ENCODE results near the gene RAB27B. TPM values are rescaled to one million over a fixed set of nuclear protein-coding genes. Genes with fewer than 3 reads are reported as not detected.
A peak's percentile ranks its signal among the peaks of the same experiment; 100 is the strongest.

RAB27B gene
- total RNA-seq, 2 donors from 2014 or later = 0.66 to 10.1 TPM

- WGBS, 2 donors = 56 to 61% methylated on average over 1 of the region's 1 CpG
- Histone ChIP-seq H3K27me3 (no peaks in the 10 kb centered on the region), H3K36me3 (replicated peaks in 1 of 2; ENCODE audit: insufficient read depth in 1 of 2, low read depth in 2 of 2) (no peaks in the 10 kb centered on the region), H3K9me3 (no peaks in the 10 kb centered on the region), H3K4me1 (peaks cover 30% of the 10 kb centered on the region), H3K27ac (peak overlapping the region in 3 of 4 donors; percentile 28 to 94 (median 87)), H3K4me3 (no peak overlapping the region)
- no peak for ATAC-seq
- DNase-seq = no peak
- no peak for TF ChIP-seq POLR2A (IDR thresholded peaks at IDR 0.05)
- TF ChIP-seq, protein P1, sequence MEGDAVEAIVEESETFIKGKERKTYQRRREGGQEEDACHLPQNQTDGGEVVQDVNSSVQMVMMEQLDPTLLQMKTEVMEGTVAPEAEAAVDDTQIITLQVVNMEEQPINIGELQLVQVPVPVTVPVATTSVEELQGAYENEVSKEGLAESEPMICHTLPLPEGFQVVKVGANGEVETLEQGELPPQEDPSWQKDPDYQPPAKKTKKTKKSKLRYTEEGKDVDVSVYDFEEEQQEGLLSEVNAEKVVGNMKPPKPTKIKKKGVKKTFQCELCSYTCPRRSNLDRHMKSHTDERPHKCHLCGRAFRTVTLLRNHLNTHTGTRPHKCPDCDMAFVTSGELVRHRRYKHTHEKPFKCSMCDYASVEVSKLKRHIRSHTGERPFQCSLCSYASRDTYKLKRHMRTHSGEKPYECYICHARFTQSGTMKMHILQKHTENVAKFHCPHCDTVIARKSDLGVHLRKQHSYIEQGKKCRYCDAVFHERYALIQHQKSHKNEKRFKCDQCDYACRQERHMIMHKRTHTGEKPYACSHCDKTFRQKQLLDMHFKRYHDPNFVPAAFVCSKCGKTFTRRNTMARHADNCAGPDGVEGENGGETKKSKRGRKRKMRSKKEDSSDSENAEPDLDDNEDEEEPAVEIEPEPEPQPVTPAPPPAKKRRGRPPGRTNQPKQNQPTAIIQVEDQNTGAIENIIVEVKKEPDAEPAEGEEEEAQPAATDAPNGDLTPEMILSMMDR (IDR thresholded peaks at IDR 0.05) = no peak
- intact Hi-C loops (cut with DNase I) = no loop called here
Observed at GRCh38 chr18:54830260-54830659, 2.0 kb downstream of the RAB27B start.

- Histone ChIP-seq H3K4me3 (no peak overlapping the region), H3K27ac (peak overlapping the region in 1 of 4 donors; percentile 12)
Observed at GRCh38 chr18:54830866-54831265, 2.6 kb downstream of the RAB27B start.

GRCh38 chr18:54835944-54836343, 7.7 kb downstream of the RAB27B start:
- Histone ChIP-seq H3K4me1 (peaks cover 18% of the 10 kb centered on the region), H3K27me3 (no peaks in the 10 kb centered on the region), H3K27ac (no peak overlapping the region), H3K36me3 (replicated peaks in 1 of 2; ENCODE audit: insufficient read depth in 1 of 2, low read depth in 2 of 2) (no peaks in the 10 kb centered on the region), H3K9me3 (no peaks in the 10 kb centered on the region), H3K4me3 (no peak overlapping the region)
- ATAC-seq (no peak), DNase-seq (no peak)
- TF ChIP-seq POLR2A (IDR thresholded peaks at IDR 0.05) = no peak
- TF ChIP-seq, protein P1 (IDR thresholded peaks at IDR 0.05) = no peak
- intact Hi-C loops (cut with DNase I) = no loop called here
- WGBS, 2 donors = 40 to 43% methylated on average over 2 of the region's 2 CpGs

More at GRCh38 chr18:54830866-54831265, 2.6 kb downstream of the RAB27B start:
- DNase-seq (no peak), ATAC-seq (no peak)
- WGBS, 2 donors = 56 to 60% methylated on average over 2 of the region's 2 CpGs
- Histone ChIP-seq H3K27me3 (no peaks in the 10 kb centered on the region), H3K36me3 (replicated peaks in 1 of 2; ENCODE audit: insufficient read depth in 1 of 2, low read depth in 2 of 2) (no peaks in the 10 kb centered on the region), H3K9me3 (no peaks in the 10 kb centered on the region), H3K4me1 (peaks cover 35% of the 10 kb centered on the region)
- intact Hi-C loops (cut with DNase I) = no loop called here
- TF ChIP-seq POLR2A (IDR thresholded peaks at IDR 0.05) = no peak
- TF ChIP-seq, protein P1 (IDR thresholded peaks at IDR 0.05) = no peak

GRCh38 chr18:54843314-54843713, 15.0 kb downstream of the RAB27B start:
- Histone ChIP-seq H3K27me3 (no peaks in the 10 kb centered on the region), H3K36me3 (replicated peaks in 1 of 2; ENCODE audit: insufficient read depth in 1 of 2, low read depth in 2 of 2) (no peaks in the 10 kb centered on the region), H3K9me3 (no peaks in the 10 kb centered on the region), H3K4me3 (no peak overlapping the region), H3K27ac (no peak overlapping the region), H3K4me1 (no peaks in the 10 kb centered on the region)
- intact Hi-C loops (cut with DNase I) = no loop called here
- DNase-seq (no peak), ATAC-seq (no peak)
- TF ChIP-seq POLR2A (IDR thresholded peaks at IDR 0.05) = no peak
- TF ChIP-seq, protein P1 (IDR thresholded peaks at IDR 0.05) = no peak
- WGBS, 2 donors = 84 to 91% methylated on average over 2 of the region's 2 CpGs

- TF ChIP-seq, protein P1 (IDR thresholded peaks at IDR 0.05) = no peak
- TF ChIP-seq POLR2A (IDR thresholded peaks at IDR 0.05) = no peak
- no peaks in the 10 kb centered on the region for H3K27me3 ChIP-seq
- H3K4me1 ChIP-seq = no peaks in the 10 kb centered on the region
- no peaks in the 10 kb centered on the region for H3K36me3 ChIP-seq (replicated peaks in 1 of 2; ENCODE audit: insufficient read depth in 1 of 2, low read depth in 2 of 2)
- no peak overlapping the region for H3K27ac ChIP-seq
- 40% methylated on average over 2 of the region's 2 CpGs for WGBS, 2 donors
- no peak for DNase-seq
- ATAC-seq = no peak
- no peaks in the 10 kb centered on the region for H3K9me3 ChIP-seq
- H3K4me3 ChIP-seq = no peak overlapping the region
- intact Hi-C loops (cut with DNase I) = no loop called here
Observed at GRCh38 chr18:54845787-54846186, 17.5 kb downstream of the RAB27B start.
